Measurements from ENCODE around the gene BTRC. TPM values are rescaled to one million over a fixed set of nuclear protein-coding genes. Genes with fewer than 3 reads are reported as not detected.

Gene BTRC
- total and polyA plus RNA-seq, 10 of the 15 experiments (the other 5 are each of a cell fraction or from before 2014, with no cell fraction given), result 2.2 to 18.6 (median 8.6) TPM

DNA sequence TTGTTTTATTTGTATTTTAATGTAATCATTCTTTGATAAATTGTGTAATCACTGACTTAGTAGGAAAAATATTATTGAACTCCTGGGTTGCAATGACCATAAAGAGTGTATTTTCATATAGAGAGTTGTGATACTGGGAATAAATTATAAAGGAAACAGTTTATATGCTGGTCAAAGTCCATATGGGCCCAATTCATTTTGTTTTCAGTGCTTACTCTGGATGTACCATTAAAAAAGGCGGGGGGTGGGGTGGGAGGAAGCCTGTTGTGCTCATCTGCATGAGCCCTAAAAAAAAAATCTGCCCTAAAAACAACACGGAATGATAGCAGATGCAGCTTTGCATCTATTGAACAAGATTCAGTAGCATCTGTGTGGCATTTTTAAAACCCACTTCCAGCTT lies 114.2 kb downstream of the BTRC start (continued):
- TF ChIP-seq, protein P1, sequence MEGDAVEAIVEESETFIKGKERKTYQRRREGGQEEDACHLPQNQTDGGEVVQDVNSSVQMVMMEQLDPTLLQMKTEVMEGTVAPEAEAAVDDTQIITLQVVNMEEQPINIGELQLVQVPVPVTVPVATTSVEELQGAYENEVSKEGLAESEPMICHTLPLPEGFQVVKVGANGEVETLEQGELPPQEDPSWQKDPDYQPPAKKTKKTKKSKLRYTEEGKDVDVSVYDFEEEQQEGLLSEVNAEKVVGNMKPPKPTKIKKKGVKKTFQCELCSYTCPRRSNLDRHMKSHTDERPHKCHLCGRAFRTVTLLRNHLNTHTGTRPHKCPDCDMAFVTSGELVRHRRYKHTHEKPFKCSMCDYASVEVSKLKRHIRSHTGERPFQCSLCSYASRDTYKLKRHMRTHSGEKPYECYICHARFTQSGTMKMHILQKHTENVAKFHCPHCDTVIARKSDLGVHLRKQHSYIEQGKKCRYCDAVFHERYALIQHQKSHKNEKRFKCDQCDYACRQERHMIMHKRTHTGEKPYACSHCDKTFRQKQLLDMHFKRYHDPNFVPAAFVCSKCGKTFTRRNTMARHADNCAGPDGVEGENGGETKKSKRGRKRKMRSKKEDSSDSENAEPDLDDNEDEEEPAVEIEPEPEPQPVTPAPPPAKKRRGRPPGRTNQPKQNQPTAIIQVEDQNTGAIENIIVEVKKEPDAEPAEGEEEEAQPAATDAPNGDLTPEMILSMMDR (IDR thresholded peaks at IDR 0.05 in 2 of 3, conservative IDR thresholded peaks at IDR 0.05 in 1 of 3; ENCODE audit: control insufficient read depth in 2 of 3, extremely low read depth in 1 of 3, insufficient read depth in 1 of 3, low read depth in 3 of 3, low read length in 3 of 3), result no peak
- TF ChIP-seq MYC (IDR thresholded peaks at IDR 0.05; ENCODE audit: insufficient read depth, insufficient read length, insufficient replicate concordance, low read length, severe bottlenecking) (no peak), NFIC (IDR thresholded peaks at IDR 0.05; ENCODE audit: low read depth, low read length) (no peak), RCOR1 (conservative IDR thresholded peaks at IDR 0.05; ENCODE audit: low read depth, low read length) (no peak), MTA3 (IDR thresholded peaks at IDR 0.05; ENCODE audit: borderline replicate concordance, low read length) (no peak), BHLHE40 (IDR thresholded peaks at IDR 0.05; ENCODE audit: borderline replicate concordance in 1 of 2, low read depth in 2 of 2, low read length in 1 of 2) (no peak)
- TF ChIP-seq, protein P2, sequence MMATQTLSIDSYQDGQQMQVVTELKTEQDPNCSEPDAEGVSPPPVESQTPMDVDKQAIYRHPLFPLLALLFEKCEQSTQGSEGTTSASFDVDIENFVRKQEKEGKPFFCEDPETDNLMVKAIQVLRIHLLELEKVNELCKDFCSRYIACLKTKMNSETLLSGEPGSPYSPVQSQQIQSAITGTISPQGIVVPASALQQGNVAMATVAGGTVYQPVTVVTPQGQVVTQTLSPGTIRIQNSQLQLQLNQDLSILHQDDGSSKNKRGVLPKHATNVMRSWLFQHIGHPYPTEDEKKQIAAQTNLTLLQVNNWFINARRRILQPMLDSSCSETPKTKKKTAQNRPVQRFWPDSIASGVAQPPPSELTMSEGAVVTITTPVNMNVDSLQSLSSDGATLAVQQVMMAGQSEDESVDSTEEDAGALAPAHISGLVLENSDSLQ (IDR thresholded peaks at IDR 0.05), result no peak
- TF ChIP-seq, protein P3, sequence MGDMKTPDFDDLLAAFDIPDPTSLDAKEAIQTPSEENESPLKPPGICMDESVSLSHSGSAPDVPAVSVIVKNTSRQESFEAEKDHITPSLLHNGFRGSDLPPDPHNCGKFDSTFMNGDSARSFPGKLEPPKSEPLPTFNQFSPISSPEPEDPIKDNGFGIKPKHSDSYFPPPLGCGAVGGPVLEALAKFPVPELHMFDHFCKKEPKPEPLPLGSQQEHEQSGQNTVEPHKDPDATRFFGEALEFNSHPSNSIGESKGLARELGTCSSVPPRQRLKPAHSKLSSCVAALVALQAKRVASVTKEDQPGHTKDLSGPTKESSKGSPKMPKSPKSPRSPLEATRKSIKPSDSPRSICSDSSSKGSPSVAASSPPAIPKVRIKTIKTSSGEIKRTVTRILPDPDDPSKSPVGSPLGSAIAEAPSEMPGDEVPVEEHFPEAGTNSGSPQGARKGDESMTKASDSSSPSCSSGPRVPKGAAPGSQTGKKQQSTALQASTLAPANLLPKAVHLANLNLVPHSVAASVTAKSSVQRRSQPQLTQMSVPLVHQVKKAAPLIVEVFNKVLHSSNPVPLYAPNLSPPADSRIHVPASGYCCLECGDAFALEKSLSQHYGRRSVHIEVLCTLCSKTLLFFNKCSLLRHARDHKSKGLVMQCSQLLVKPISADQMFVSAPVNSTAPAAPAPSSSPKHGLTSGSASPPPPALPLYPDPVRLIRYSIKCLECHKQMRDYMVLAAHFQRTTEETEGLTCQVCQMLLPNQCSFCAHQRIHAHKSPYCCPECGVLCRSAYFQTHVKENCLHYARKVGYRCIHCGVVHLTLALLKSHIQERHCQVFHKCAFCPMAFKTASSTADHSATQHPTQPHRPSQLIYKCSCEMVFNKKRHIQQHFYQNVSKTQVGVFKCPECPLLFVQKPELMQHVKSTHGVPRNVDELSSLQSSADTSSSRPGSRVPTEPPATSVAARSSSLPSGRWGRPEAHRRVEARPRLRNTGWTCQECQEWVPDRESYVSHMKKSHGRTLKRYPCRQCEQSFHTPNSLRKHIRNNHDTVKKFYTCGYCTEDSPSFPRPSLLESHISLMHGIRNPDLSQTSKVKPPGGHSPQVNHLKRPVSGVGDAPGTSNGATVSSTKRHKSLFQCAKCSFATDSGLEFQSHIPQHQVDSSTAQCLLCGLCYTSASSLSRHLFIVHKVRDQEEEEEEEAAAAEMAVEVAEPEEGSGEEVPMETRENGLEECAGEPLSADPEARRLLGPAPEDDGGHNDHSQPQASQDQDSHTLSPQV (IDR thresholded peaks at IDR 0.05), result no peak
- TF ChIP-seq, protein P4, sequence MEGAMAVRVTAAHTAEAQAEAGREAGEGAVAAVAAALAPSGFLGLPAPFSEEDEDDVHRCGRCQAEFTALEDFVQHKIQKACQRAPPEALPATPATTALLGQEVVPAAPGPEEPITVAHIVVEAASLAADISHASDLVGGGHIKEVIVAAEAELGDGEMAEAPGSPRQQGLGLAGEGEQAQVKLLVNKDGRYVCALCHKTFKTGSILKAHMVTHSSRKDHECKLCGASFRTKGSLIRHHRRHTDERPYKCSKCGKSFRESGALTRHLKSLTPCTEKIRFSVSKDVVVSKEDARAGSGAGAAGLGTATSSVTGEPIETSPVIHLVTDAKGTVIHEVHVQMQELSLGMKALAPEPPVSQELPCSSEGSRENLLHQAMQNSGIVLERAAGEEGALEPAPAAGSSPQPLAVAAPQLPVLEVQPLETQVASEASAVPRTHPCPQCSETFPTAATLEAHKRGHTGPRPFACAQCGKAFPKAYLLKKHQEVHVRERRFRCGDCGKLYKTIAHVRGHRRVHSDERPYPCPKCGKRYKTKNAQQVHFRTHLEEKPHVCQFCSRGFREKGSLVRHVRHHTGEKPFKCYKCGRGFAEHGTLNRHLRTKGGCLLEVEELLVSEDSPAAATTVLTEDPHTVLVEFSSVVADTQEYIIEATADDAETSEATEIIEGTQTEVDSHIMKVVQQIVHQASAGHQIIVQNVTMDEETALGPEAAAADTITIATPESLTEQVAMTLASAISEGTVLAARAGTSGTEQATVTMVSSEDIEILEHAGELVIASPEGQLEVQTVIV (IDR thresholded peaks at IDR 0.05; ENCODE audit: borderline replicate concordance, partially characterized antibody), result no peak

All from GM12878 (cell line).